HCT116 (cell line): ENCODE measurements around the gene NFKBIA.

Experiments used
- ATF3 ChIP-seq: IDR thresholded peaks from 2 replicates; pipeline ENCODE4 v1.6.1; 2012
- ELF1 ChIP-seq: IDR thresholded peaks from 2 replicates; pipeline ENCODE4 v1.6.1; 2012; ENCODE audit warnings: low read depth, borderline replicate concordance
- EZH2 ChIP-seq: fragments of 200-600 bp; sonication (generic); IDR thresholded peaks from 2 replicates; pipeline ENCODE4 v1.6.1; 2017; ENCODE audit warnings: antibody characterized with exemption, mixed run types
- POLR2A ChIP-seq: IDR thresholded peaks from 2 replicates; pipeline ENCODE4 v1.7.0; 2011; ENCODE audit warnings: borderline replicate concordance; ENCODE audit not compliant: insufficient read depth, insufficient read length; ENCODE audit errors: extremely low read depth
- POLR2AphosphoS5 ChIP-seq: IDR thresholded peaks from 2 replicates; pipeline ENCODE4 v1.6.1; 2011; ENCODE audit warnings: mild to moderate bottlenecking, low read depth, low read length, moderate library complexity
- RAD21 ChIP-seq: IDR thresholded peaks from 2 replicates; pipeline ENCODE4 v1.6.1; 2012; ENCODE audit warnings: low read depth, mild to moderate bottlenecking
- SP1 ChIP-seq: IDR thresholded peaks from 2 replicates; pipeline ENCODE4 v1.6.1; 2012; ENCODE audit warnings: low read depth
- YY1 ChIP-seq: IDR thresholded peaks from 2 replicates; pipeline ENCODE4 v1.6.1; 2011; ENCODE audit warnings: low read length, low read depth, moderate library complexity, mild to moderate bottlenecking; ENCODE audit not compliant: insufficient replicate concordance; ENCODE audit errors: extremely low read depth
- ZNF274 ChIP-seq: fragments of 200-500 bp; sonication (Bioruptor generic); IDR thresholded peaks from 2 replicates; pipeline ENCODE4 v1.6.1; 2014; ENCODE audit warnings: mild to moderate bottlenecking, low read depth, low read length, inconsistent platforms
- TF ChIP-seq, protein P1 (sequence below), 3 experiments: fragments of 200-600 bp in 1 of 3; sonication (generic) in 1 of 3; IDR thresholded peaks in 2 of 3; conservative IDR thresholded peaks in 1 of 3; 2 replicates each; pipeline ENCODE4 v1.5.1; 2012 to 2017; ENCODE audit warnings: low read depth in 2 of 3, low read length in 2 of 3, antibody characterized with exemption in 1 of 3, borderline replicate concordance in 1 of 3, control low read depth in 1 of 3, mild to moderate bottlenecking in 1 of 3, mixed read lengths in 1 of 3, mixed run types in 1 of 3, moderate library complexity in 1 of 3; ENCODE audit not compliant: insufficient read depth in 1 of 3
- TF ChIP-seq, protein P2 (sequence below): IDR thresholded peaks from 2 replicates; pipeline ENCODE4 v1.6.1; 2012; ENCODE audit warnings: low read depth
- TF ChIP-seq, protein P3 (sequence below): IDR thresholded peaks from 2 replicates; pipeline ENCODE4 v1.6.1; 2012

GRCh38 chr14:35441160-35441559 lies 36.6 kb upstream of the NFKBIA start:
- no peak for TF ChIP-seq ATF3
- TF ChIP-seq, protein P1, sequence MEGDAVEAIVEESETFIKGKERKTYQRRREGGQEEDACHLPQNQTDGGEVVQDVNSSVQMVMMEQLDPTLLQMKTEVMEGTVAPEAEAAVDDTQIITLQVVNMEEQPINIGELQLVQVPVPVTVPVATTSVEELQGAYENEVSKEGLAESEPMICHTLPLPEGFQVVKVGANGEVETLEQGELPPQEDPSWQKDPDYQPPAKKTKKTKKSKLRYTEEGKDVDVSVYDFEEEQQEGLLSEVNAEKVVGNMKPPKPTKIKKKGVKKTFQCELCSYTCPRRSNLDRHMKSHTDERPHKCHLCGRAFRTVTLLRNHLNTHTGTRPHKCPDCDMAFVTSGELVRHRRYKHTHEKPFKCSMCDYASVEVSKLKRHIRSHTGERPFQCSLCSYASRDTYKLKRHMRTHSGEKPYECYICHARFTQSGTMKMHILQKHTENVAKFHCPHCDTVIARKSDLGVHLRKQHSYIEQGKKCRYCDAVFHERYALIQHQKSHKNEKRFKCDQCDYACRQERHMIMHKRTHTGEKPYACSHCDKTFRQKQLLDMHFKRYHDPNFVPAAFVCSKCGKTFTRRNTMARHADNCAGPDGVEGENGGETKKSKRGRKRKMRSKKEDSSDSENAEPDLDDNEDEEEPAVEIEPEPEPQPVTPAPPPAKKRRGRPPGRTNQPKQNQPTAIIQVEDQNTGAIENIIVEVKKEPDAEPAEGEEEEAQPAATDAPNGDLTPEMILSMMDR (IDR thresholded peaks at IDR 0.05 in 2 of 3, conservative IDR thresholded peaks at IDR 0.05 in 1 of 3; ENCODE audit: borderline replicate concordance in 1 of 3, insufficient read depth in 1 of 3, low read depth in 2 of 3, low read length in 2 of 3) = no peak
- no peak for TF ChIP-seq YY1
- TF ChIP-seq POLR2AphosphoS5 = no peak
- TF ChIP-seq POLR2A = no peak
- no peak for TF ChIP-seq EZH2
- TF ChIP-seq, protein P2, sequence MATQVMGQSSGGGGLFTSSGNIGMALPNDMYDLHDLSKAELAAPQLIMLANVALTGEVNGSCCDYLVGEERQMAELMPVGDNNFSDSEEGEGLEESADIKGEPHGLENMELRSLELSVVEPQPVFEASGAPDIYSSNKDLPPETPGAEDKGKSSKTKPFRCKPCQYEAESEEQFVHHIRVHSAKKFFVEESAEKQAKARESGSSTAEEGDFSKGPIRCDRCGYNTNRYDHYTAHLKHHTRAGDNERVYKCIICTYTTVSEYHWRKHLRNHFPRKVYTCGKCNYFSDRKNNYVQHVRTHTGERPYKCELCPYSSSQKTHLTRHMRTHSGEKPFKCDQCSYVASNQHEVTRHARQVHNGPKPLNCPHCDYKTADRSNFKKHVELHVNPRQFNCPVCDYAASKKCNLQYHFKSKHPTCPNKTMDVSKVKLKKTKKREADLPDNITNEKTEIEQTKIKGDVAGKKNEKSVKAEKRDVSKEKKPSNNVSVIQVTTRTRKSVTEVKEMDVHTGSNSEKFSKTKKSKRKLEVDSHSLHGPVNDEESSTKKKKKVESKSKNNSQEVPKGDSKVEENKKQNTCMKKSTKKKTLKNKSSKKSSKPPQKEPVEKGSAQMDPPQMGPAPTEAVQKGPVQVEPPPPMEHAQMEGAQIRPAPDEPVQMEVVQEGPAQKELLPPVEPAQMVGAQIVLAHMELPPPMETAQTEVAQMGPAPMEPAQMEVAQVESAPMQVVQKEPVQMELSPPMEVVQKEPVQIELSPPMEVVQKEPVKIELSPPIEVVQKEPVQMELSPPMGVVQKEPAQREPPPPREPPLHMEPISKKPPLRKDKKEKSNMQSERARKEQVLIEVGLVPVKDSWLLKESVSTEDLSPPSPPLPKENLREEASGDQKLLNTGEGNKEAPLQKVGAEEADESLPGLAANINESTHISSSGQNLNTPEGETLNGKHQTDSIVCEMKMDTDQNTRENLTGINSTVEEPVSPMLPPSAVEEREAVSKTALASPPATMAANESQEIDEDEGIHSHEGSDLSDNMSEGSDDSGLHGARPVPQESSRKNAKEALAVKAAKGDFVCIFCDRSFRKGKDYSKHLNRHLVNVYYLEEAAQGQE = no peak
- TF ChIP-seq ZNF274 = no peak
- no peak for TF ChIP-seq RAD21
- TF ChIP-seq, protein P3, sequence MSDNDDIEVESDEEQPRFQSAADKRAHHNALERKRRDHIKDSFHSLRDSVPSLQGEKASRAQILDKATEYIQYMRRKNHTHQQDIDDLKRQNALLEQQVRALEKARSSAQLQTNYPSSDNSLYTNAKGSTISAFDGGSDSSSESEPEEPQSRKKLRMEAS = no peak
- no peak for TF ChIP-seq ELF1
- TF ChIP-seq SP1 = no peak
